HepG2 (cell line): ENCODE data around the gene PRKCG. TPM values are rescaled to one million over a fixed set of nuclear protein-coding genes. Genes with fewer than 3 reads are reported as not detected.

Experiments
- CBX2 ChIP-seq, 2 experiments: fragments of 200-600 bp in 1 of 2; sonication (generic); formaldehyde crosslinking in 1 of 2; IDR thresholded peaks; 2 replicates each; pipeline versions ENCODE4 v1.7.0 to v1.8.1; 2018 to 2022; ENCODE audit warnings: low read depth in 2 of 2, low read length in 1 of 2, mild to moderate bottlenecking in 1 of 2, missing genetic modification reagents in 1 of 2
- FOXA3 ChIP-seq: IDR thresholded peaks from 2 replicates; pipeline ENCODE4 v1.6.1; 2016; ENCODE audit warnings: missing genetic modification reagents, missing compliant biosample characterization
- GATAD1 ChIP-seq: IDR thresholded peaks from 2 replicates; pipeline ENCODE4 v1.6.1; 2016; ENCODE audit warnings: missing genetic modification reagents, missing compliant biosample characterization
- HNF4G ChIP-seq, 2 experiments: sonication (generic) in 1 of 2; formaldehyde crosslinking in 1 of 2; IDR thresholded peaks; 2 replicates each; pipeline versions ENCODE4 v1.4.0 to v1.6.1; 2011 to 2020; ENCODE audit warnings: borderline replicate concordance in 2 of 2, low read depth in 2 of 2, mild to moderate bottlenecking in 2 of 2, low read length in 1 of 2, missing genetic modification reagents in 1 of 2, moderate library complexity in 1 of 2
- NCOA1 ChIP-seq: sonication (generic); formaldehyde crosslinking; IDR thresholded peaks from 2 replicates; pipeline ENCODE4 v1.9.0; 2021; ENCODE audit warnings: missing genetic modification reagents
- NRL ChIP-seq: sonication (generic); formaldehyde crosslinking; IDR thresholded peaks from 2 replicates; pipeline ENCODE4 v1.5.0; 2020; ENCODE audit warnings: missing genetic modification reagents, mild to moderate bottlenecking, moderate library complexity, borderline replicate concordance
- SIX1 ChIP-seq: sonication (generic); formaldehyde crosslinking; IDR thresholded peaks from 2 replicates; pipeline ENCODE4 v1.4.0; 2020; ENCODE audit warnings: missing genetic modification reagents, borderline replicate concordance
- SIX4 ChIP-seq: sonication (generic); formaldehyde crosslinking; IDR thresholded peaks from 2 replicates; pipeline ENCODE4 v1.4.0; 2020; ENCODE audit warnings: missing genetic modification reagents
- SOX13 ChIP-seq, 3 experiments: fragments of 450-650 bp in 1 of 3; sonication (generic) in 1 of 3; formaldehyde crosslinking in 1 of 3; IDR thresholded peaks in 2 of 3; conservative IDR thresholded peaks in 1 of 3; 2 replicates each; pipeline versions ENCODE4 v1.5.0 to v1.6.1; 2016 to 2020; ENCODE audit warnings: antibody characterized with exemption in 1 of 3, mild to moderate bottlenecking in 1 of 3, missing compliant biosample characterization in 1 of 3, missing genetic modification reagents in 1 of 3, moderate library complexity in 1 of 3
- SOX6 ChIP-seq, 2 experiments: fragments of 450-650 bp in 1 of 2; sonication (generic) in 1 of 2; formaldehyde crosslinking in 1 of 2; IDR thresholded peaks; 2 replicates each; pipeline versions ENCODE4 v1.4.0 to v1.6.1; 2017 to 2020; ENCODE audit warnings: antibody characterized with exemption in 1 of 2, mild to moderate bottlenecking in 1 of 2, missing genetic modification reagents in 1 of 2
- TARDBP ChIP-seq: sonication (generic); formaldehyde crosslinking; IDR thresholded peaks from 2 replicates; pipeline ENCODE4 v1.8.0; 2022; ENCODE audit warnings: mild to moderate bottlenecking, missing genetic modification reagents
- TOE1 ChIP-seq: sonication (generic); formaldehyde crosslinking; IDR thresholded peaks from 2 replicates; pipeline ENCODE4 v1.4.0; 2020; ENCODE audit warnings: mild to moderate bottlenecking, missing genetic modification reagents
- ZC3H4 ChIP-seq: sonication (generic); formaldehyde crosslinking; IDR thresholded peaks from 2 replicates; pipeline ENCODE4 v1.4.0; 2020; ENCODE audit warnings: missing genetic modification reagents, borderline replicate concordance
- ZMYM3 ChIP-seq: sonication (generic); formaldehyde crosslinking; IDR thresholded peaks from 2 replicates; pipeline ENCODE4 v1.5.1; 2020; ENCODE audit warnings: mild to moderate bottlenecking, missing genetic modification reagents
- ZNF615 ChIP-seq: sonication (generic); formaldehyde crosslinking; IDR thresholded peaks from 2 replicates; pipeline ENCODE4 v1.5.0; 2020; ENCODE audit warnings: mild to moderate bottlenecking, missing genetic modification reagents, borderline replicate concordance
- ZNF781 ChIP-seq: sonication (generic); formaldehyde crosslinking; IDR thresholded peaks from 2 replicates; pipeline ENCODE4 v1.5.1; 2020; ENCODE audit warnings: borderline replicate concordance, mild to moderate bottlenecking, missing genetic modification reagents; ENCODE audit errors: not compliant biosample characterization
- ZSCAN29 ChIP-seq: sonication (generic); formaldehyde crosslinking; conservative IDR thresholded peaks from 2 replicates; pipeline ENCODE4 v1.4.0; 2020; ENCODE audit warnings: mild to moderate bottlenecking, missing genetic modification reagents
- ZSCAN31 ChIP-seq: sonication (generic); formaldehyde crosslinking; IDR thresholded peaks from 2 replicates; pipeline ENCODE4 v1.5.0; 2020; ENCODE audit warnings: low read depth, mild to moderate bottlenecking, missing genetic modification reagents
- polyA plus RNA-seq, 8 experiments: library from polyadenylated mRNA; depleted of rRNA in 3 of 8; stranded (reverse) in 7 of 8; unstranded in 1 of 8; fragments of >200 nt; fragmentation: Illumina TruSeq in 4 of 8; extraction: Trizol in 4 of 8; gene quantifications; 2 replicates each; pipeline versions ENCODE4 v1.2.1 to v1.2.3, GENCODE V29; 2011 to 2016; ENCODE audit warnings: low read depth in 4 of 8, missing spikeins in 1 of 8, mixed read lengths in 1 of 8; ENCODE audit not compliant: insufficient read depth in 1 of 8
- total RNA-seq, 5 experiments: library from RNA; depleted of rRNA; stranded (reverse); fragments of >200 nt; fragmentation: Illumina TruSeq; extraction: Trizol; gene quantifications; 2 replicates each; pipeline ENCODE4 v1.2.3, GENCODE V29; 2016; ENCODE audit warnings: low read depth in 1 of 5
- TF ChIP-seq, protein P1 (sequence below): sonication (generic); formaldehyde crosslinking; IDR thresholded peaks from 2 replicates; pipeline ENCODE4 v1.8.0; 2022; ENCODE audit warnings: missing genetic modification reagents, low read depth, mild to moderate bottlenecking, borderline replicate concordance
- TF ChIP-seq, protein P2 (sequence below): IDR thresholded peaks from 2 replicates; pipeline ENCODE4 v1.6.1; 2016; ENCODE audit warnings: mild to moderate bottlenecking, missing biosample characterization, missing genetic modification reagents
- TF ChIP-seq, protein P3 (sequence below), 2 experiments: sonication (generic) in 1 of 2; formaldehyde crosslinking in 1 of 2; IDR thresholded peaks; 2 replicates each; pipeline versions ENCODE4 v1.4.0 to v1.6.1; 2018 to 2020; ENCODE audit warnings: missing genetic modification reagents in 2 of 2, borderline replicate concordance in 1 of 2, low read depth in 1 of 2, mild to moderate bottlenecking in 1 of 2, missing biosample characterization in 1 of 2
- TF ChIP-seq, protein P4 (sequence below): sonication (generic); formaldehyde crosslinking; conservative IDR thresholded peaks from 2 replicates; pipeline ENCODE4 v1.8.0; 2022; ENCODE audit warnings: missing genetic modification reagents
- TF ChIP-seq, protein P5 (sequence below): sonication (generic); formaldehyde crosslinking; IDR thresholded peaks from 2 replicates; pipeline ENCODE4 v1.4.0; 2020; ENCODE audit warnings: mild to moderate bottlenecking, missing genetic modification reagents

The PRKCG gene
- total and polyA plus RNA-seq, 2 of the 13 experiments (the other 11 are each of a cell fraction or from before 2014, with no cell fraction given): 0.02 to 0.03 TPM

DNA sequence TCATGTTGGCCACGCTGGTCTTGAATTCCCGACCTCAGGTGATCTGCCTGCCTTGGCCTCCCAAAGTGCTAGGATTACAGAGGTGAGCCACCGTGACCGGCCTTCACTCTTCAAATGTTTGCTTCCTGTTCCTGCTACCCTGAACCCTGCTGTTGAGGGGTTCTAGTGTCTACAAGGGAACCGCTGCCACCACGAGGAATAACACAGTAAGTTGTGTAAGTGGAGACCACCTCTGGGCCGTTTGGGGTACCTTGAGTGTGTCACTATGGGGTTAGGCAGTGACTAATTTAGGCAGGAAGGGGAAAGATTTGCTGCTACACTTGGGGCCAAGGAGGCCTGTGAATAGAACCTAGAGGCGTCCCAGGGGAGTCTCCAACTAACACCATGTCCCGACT, 16.5 kb upstream of the PRKCG start (continued):
- TF ChIP-seq GATAD1 (CRISPR knock-in tag) (peak; percentile 15; the same call in 1 of the 2 replicates), CBX2 (IDR thresholded peaks at IDR 0.05; ENCODE audit: low read depth, low read length) (no peak), CBX2 (CRISPR knock-in tag; IDR thresholded peaks at IDR 0.05; ENCODE audit: low read depth) (no peak), TOE1 (CRISPR knock-in tag) (no peak), FOXA3 (CRISPR knock-in tag) (peak; percentile 49), SIX1 (CRISPR knock-in tag) (0 out of 2 replicates have a peak, but pooled peaks have one; percentile 11), ZSCAN31 (CRISPR knock-in tag) (peak; percentile 64), NCOA1 (CRISPR knock-in tag) (no peak), ZNF615 (CRISPR knock-in tag) (no peak), ZMYM3 (CRISPR knock-in tag) (no peak), ZSCAN29 (CRISPR knock-in tag) (peak; percentile 96), SOX6 (IDR thresholded peaks at IDR 0.05) (no peak), SOX6 (CRISPR knock-in tag; IDR thresholded peaks at IDR 0.05) (no peak), ZNF781 (CRISPR knock-in tag) (no peak), NRL (CRISPR knock-in tag) (no peak), SOX13 (IDR thresholded peaks at IDR 0.05) (no peak), SOX13 (CRISPR knock-in tag; conservative IDR thresholded peaks at IDR 0.05 in 1 of 2, IDR thresholded peaks at IDR 0.05 in 1 of 2) (peak in 1 of 2 experiments; percentile 29; a peak in 1 of 4 replicates), HNF4G (IDR thresholded peaks at IDR 0.05; ENCODE audit: borderline replicate concordance, low read depth, low read length) (no peak), HNF4G (CRISPR knock-in tag; IDR thresholded peaks at IDR 0.05; ENCODE audit: borderline replicate concordance, low read depth) (no peak), TARDBP (CRISPR knock-in tag) (no peak), SIX4 (CRISPR knock-in tag) (0 out of 2 replicates have a peak, but pooled peaks have one; percentile 31), ZC3H4 (CRISPR knock-in tag) (peak; percentile 97)
- TF ChIP-seq, protein P1, sequence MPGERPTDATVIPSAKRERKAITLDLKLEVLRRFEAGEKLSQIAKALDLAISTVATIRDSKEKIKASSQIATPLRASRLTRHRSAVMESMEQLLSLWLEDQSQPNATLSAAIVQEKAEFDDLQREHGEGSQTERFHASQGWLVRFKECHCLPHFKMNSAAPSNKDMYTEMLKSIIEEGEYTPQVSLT: no peak
- TF ChIP-seq, protein P2, sequence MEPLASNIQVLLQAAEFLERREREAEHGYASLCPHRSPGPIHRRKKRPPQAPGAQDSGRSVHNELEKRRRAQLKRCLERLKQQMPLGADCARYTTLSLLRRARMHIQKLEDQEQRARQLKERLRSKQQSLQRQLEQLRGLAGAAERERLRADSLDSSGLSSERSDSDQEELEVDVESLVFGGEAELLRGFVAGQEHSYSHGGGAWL (CRISPR knock-in tag): peak; percentile 4; the same call in 1 of the 2 replicates
- TF ChIP-seq, protein P3, sequence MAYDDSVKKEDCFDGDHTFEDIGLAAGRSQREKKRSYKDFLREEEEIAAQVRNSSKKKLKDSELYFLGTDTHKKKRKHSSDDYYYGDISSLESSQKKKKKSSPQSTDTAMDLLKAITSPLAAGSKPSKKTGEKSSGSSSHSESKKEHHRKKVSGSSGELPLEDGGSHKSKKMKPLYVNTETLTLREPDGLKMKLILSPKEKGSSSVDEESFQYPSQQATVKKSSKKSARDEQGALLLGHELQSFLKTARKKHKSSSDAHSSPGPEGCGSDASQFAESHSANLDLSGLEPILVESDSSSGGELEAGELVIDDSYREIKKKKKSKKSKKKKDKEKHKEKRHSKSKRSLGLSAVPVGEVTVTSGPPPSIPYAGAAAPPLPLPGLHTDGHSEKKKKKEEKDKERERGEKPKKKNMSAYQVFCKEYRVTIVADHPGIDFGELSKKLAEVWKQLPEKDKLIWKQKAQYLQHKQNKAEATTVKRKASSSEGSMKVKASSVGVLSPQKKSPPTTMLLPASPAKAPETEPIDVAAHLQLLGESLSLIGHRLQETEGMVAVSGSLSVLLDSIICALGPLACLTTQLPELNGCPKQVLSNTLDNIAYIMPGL (CRISPR knock-in tag; IDR thresholded peaks at IDR 0.05; ENCODE audit: borderline replicate concordance in 1 of 2, low read depth in 1 of 2): peak in 1 of 2 experiments; percentile 16; a peak in 1 of 4 replicates
- TF ChIP-seq, protein P4, sequence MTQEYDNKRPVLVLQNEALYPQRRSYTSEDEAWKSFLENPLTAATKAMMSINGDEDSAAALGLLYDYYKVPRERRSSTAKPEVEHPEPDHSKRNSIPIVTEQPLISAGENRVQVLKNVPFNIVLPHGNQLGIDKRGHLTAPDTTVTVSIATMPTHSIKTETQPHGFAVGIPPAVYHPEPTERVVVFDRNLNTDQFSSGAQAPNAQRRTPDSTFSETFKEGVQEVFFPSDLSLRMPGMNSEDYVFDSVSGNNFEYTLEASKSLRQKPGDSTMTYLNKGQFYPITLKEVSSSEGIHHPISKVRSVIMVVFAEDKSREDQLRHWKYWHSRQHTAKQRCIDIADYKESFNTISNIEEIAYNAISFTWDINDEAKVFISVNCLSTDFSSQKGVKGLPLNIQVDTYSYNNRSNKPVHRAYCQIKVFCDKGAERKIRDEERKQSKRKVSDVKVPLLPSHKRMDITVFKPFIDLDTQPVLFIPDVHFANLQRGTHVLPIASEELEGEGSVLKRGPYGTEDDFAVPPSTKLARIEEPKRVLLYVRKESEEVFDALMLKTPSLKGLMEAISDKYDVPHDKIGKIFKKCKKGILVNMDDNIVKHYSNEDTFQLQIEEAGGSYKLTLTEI (CRISPR knock-in tag): no peak
- TF ChIP-seq, protein P5, sequence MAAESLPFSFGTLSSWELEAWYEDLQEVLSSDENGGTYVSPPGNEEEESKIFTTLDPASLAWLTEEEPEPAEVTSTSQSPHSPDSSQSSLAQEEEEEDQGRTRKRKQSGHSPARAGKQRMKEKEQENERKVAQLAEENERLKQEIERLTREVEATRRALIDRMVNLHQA (CRISPR knock-in tag): no peak
